Measurements from ENCODE around the gene THAP4.
"Not testable (repeated sequence)": the region's sequence is repeated elsewhere in the genome, so short reads cannot be mapped to it uniquely, and the experiment has no call there.

The THAP4 gene

DNA sequence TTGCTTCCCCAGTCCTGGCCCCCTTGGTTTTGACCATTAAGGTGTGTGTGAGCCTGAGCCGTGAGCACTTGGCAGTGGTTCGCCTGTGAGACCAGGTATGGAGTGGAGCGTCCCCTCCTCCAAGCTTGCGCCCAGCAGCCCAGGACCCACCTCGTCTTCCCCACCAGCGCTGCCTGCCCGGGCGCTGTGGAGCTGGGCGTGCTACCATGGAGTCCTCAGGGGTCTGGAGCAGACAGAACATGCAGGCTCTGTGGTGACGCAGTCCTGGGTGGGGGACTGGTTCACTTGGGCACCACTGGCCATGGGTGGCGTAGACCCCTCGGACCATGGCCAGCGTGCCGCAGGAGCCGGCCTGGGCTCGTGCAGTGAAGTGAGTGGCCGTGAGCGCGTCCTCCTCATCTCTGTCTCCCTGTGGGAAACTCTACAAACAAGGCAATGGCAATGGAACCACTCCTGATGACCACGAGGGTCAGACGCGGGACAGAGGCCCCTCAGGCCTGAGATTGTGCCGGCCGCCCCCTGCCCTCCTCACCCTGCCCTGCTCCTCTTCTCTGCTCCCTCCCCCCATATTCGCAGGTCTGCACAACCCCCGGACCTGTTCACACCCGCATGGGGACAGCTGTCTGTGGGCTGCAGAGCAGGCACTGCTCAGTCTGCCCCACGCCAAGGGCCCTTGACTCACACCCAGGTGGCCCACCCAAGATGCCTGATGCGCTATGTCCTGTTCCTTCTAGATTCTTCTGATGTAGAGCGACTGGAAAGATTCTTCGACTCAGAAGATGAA, 34.7 kb upstream of the THAP4 start:
- TF ChIP-seq, protein P1, sequence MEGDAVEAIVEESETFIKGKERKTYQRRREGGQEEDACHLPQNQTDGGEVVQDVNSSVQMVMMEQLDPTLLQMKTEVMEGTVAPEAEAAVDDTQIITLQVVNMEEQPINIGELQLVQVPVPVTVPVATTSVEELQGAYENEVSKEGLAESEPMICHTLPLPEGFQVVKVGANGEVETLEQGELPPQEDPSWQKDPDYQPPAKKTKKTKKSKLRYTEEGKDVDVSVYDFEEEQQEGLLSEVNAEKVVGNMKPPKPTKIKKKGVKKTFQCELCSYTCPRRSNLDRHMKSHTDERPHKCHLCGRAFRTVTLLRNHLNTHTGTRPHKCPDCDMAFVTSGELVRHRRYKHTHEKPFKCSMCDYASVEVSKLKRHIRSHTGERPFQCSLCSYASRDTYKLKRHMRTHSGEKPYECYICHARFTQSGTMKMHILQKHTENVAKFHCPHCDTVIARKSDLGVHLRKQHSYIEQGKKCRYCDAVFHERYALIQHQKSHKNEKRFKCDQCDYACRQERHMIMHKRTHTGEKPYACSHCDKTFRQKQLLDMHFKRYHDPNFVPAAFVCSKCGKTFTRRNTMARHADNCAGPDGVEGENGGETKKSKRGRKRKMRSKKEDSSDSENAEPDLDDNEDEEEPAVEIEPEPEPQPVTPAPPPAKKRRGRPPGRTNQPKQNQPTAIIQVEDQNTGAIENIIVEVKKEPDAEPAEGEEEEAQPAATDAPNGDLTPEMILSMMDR (IDR thresholded peaks at IDR 0.05; ENCODE audit: low read depth, low read length) = no peak
- DNase-seq (ENCODE audit: low read depth in 2 of 2) = no peak
- H3K4me3 ChIP-seq (replicated peaks in 1 of 2; ENCODE audit: low read depth in 2 of 2, low read length in 2 of 2) = no peak overlapping the region

GRCh38 chr2:241670333-241671110, 33.6 kb upstream of the THAP4 start:
- no peak for DNase-seq (ENCODE audit: low read depth in 2 of 2)
- TF ChIP-seq, protein P1 (IDR thresholded peaks at IDR 0.05; ENCODE audit: low read depth, low read length) = no peak

DNA sequence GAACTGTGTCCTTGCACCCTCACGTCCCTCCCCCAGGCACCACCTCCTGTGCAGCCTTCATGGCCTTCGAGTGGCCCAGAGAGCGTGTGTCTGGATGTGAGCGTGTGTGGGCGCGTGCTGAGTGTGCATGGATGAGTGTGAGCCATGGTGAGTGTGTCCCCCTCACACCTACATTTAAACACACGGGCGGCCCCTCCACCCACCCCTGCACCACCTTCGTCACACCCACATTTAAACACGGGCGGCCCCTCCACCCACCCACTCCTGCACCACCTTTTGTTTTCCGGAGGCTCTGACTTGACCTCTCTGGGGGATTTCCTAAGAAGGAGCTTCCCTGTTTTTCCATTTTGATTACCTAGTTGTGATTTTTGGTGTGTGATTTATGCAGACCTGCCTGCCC, 31.9 kb upstream of the THAP4 start:
- DNase-seq (ENCODE audit: low read depth in 2 of 2) = no peak
- no peak overlapping the region for H3K4me3 ChIP-seq (replicated peaks in 1 of 2; ENCODE audit: low read depth in 2 of 2, low read length in 2 of 2)
- TF ChIP-seq, protein P1 (IDR thresholded peaks at IDR 0.05; ENCODE audit: low read depth, low read length) = no peak

More at GRCh38 chr2:241670333-241671110, 33.6 kb upstream of the THAP4 start:
- no peak overlapping the region for H3K4me3 ChIP-seq (replicated peaks in 1 of 2; ENCODE audit: low read depth in 2 of 2, low read length in 2 of 2)

- DNase-seq (ENCODE audit: low read depth in 2 of 2) = no peak
- TF ChIP-seq, protein P1 (IDR thresholded peaks at IDR 0.05; ENCODE audit: low read depth, low read length) = no peak
- no peak overlapping the region for H3K4me3 ChIP-seq (replicated peaks in 1 of 2; ENCODE audit: low read depth in 2 of 2, low read length in 2 of 2)
These were observed 31.4 kb upstream of the THAP4 start for GRCh38 chr2:241668354-241668753.

GRCh38 chr2:241666627-241667400, 29.9 kb upstream of the THAP4 start:
- no peak overlapping the region for H3K4me3 ChIP-seq (replicated peaks in 1 of 2; ENCODE audit: low read depth in 2 of 2, low read length in 2 of 2)
- no peak for DNase-seq (ENCODE audit: low read depth in 2 of 2)
- TF ChIP-seq, protein P1 (IDR thresholded peaks at IDR 0.05; ENCODE audit: low read depth, low read length) = no peak

GRCh38 chr2:241665731-241666440, 28.9 kb upstream of the THAP4 start:
- peak in 1 of 2 donors; percentile 17 for DNase-seq (ENCODE audit: low read depth in 2 of 2)
- TF ChIP-seq, protein P1 (IDR thresholded peaks at IDR 0.05; ENCODE audit: low read depth, low read length) = no peak

DNA sequence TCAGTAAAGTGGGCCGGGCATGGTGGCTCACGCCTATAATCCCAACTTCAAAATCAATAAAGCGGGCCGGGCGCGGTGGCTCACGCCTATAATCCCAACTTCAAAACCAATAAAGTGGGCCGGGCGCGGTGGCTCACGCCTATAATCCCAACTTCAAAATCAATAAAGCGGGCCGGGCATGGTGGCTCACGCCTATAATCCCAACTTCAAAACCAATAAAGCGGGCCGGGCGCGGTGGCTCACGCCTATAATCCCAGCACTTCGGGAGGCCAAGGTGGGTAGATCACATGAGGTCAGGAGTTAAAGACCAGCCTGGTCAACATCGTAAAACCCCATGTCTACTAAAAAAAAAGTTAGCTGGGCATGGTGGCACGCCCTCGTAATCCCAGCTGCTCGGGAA, 25.8 kb upstream of the THAP4 start:
- not testable (repeated sequence) for DNase-seq (ENCODE audit: low read depth in 2 of 2); H3K4me3 ChIP-seq (replicated peaks in 1 of 2; ENCODE audit: low read depth in 2 of 2, low read length in 2 of 2)

More at GRCh38 chr2:241665731-241666440, 28.9 kb upstream of the THAP4 start:
- peak overlapping the region in 1 of 2 donors; percentile 1 for H3K4me3 ChIP-seq (replicated peaks in 1 of 2; ENCODE audit: low read depth in 2 of 2, low read length in 2 of 2)
